Neural cell (in vitro differentiated cells): ENCODE data around the gene NRL. TPM values are rescaled to one million over a fixed set of nuclear protein-coding genes. Genes with fewer than 3 reads are reported as not detected.

Experiments used
- H2AFZ ChIP-seq: fragments of 200-600, 300-800 bp; sonication (generic), shearing (Covaris generic); 2 replicates; pipeline ENCODE4 v1.6.0; 2014; ENCODE audit warnings: low read depth, mild to moderate bottlenecking, antibody characterized with exemption, low read length, moderate library complexity
- H3F3A ChIP-seq: fragments of 200-600 bp; shearing (Covaris generic); 2 replicates; pipeline ENCODE4 v1.6.1; 2016; ENCODE audit warnings: mild to moderate bottlenecking, moderate library complexity, mixed read lengths, antibody characterized with exemption, low read length; ENCODE audit not compliant: insufficient read depth, poor library complexity, severe bottlenecking
- H3K27ac ChIP-seq: fragments of 200-600, 300-800 bp; sonication (generic), shearing (Covaris generic); 2 replicates; pipeline ENCODE4 v1.5.1; 2014; ENCODE audit warnings: mild to moderate bottlenecking, low read length, moderate library complexity
- H3K27me3 ChIP-seq: fragments of 300-800, 200-600 bp; sonication (generic), shearing (Covaris generic); 2 replicates; pipeline ENCODE4 v1.6.0; 2014; ENCODE audit warnings: mild to moderate bottlenecking, low read depth, low read length, moderate library complexity; ENCODE audit not compliant: insufficient read depth
- H3K36me3 ChIP-seq: fragments of 300-800, 200-600 bp; sonication (generic), shearing (Covaris generic); 2 replicates; pipeline ENCODE4 v1.5.1; 2014; ENCODE audit warnings: mild to moderate bottlenecking, antibody characterized with exemption, low read length, moderate library complexity; ENCODE audit not compliant: insufficient read depth
- H3K4me2 ChIP-seq: fragments of 300-800, 200-600 bp; sonication (generic), shearing (Covaris generic); 2 replicates; pipeline ENCODE4 v1.6.0; 2014; ENCODE audit warnings: mild to moderate bottlenecking, low read length
- H3K4me3 ChIP-seq: fragments of 300-800, 200-600 bp; sonication (generic), shearing (Covaris generic); 2 replicates; pipeline ENCODE4 v1.5.1; 2014; ENCODE audit warnings: mild to moderate bottlenecking, low read length, moderate library complexity
- H3K79me2 ChIP-seq: fragments of 200-600 bp; shearing (Covaris generic); replicated peaks from 2 replicates; pipeline ENCODE4 v1.6.0; 2014; ENCODE audit warnings: mild to moderate bottlenecking, low read length, moderate library complexity; ENCODE audit not compliant: insufficient read depth
- H3K9ac ChIP-seq: fragments of 300-800, 200-600 bp; sonication (generic), shearing (Covaris generic); 2 replicates; pipeline ENCODE4 v1.6.1; 2016; ENCODE audit warnings: mild to moderate bottlenecking, low read length, mixed read lengths
- H3K9me2 ChIP-seq: fragments of 200-600 bp; shearing (Covaris generic); 2 replicates; pipeline ENCODE4 v1.6.1; 2016; ENCODE audit warnings: mild to moderate bottlenecking, low read length, mixed read lengths; ENCODE audit not compliant: insufficient read depth
- H3K9me3 ChIP-seq: fragments of 200-600, 300-800 bp; sonication (generic), shearing (Covaris generic); 2 replicates; pipeline ENCODE4 v1.6.1; 2016; ENCODE audit warnings: mild to moderate bottlenecking, mixed run types, low read length, moderate library complexity, mixed read lengths
- H4K20me1 ChIP-seq: fragments of 200-600 bp; shearing (Covaris generic); 2 replicates; pipeline ENCODE4 v1.6.1; 2016; ENCODE audit warnings: mild to moderate bottlenecking, mixed run types; ENCODE audit not compliant: insufficient read depth
- CTCF ChIP-seq: fragments of 450-650 bp; IDR thresholded peaks from 2 replicates; pipeline ENCODE4 v1.5.1; 2014; ENCODE audit warnings: antibody characterized with exemption, mild to moderate bottlenecking, moderate library complexity; ENCODE audit not compliant: poor library complexity, severe bottlenecking
- EP300 ChIP-seq: fragments of 450-650 bp; conservative IDR thresholded peaks from 2 replicates; pipeline ENCODE4 v1.6.1; 2014; ENCODE audit warnings: antibody characterized with exemption, mild to moderate bottlenecking, moderate library complexity; ENCODE audit not compliant: poor library complexity, severe bottlenecking
- EZH2 ChIP-seq: fragments of 200-600, 300-800 bp; shearing (Covaris generic), sonication (generic); IDR thresholded peaks from 2 replicates; pipeline ENCODE4 v1.6.1; 2014; ENCODE audit warnings: antibody characterized with exemption, low read length, borderline replicate concordance, mild to moderate bottlenecking; ENCODE audit not compliant: insufficient read depth, poor library complexity, severe bottlenecking
- MXI1 ChIP-seq: fragments of 450-650 bp; conservative IDR thresholded peaks from 2 replicates; pipeline ENCODE4 v1.6.1; 2014; ENCODE audit warnings: antibody characterized with exemption, mild to moderate bottlenecking; ENCODE audit not compliant: poor library complexity, severe bottlenecking
- POLR2AphosphoS5 ChIP-seq: IDR thresholded peaks from 2 replicates; pipeline ENCODE4 v1.6.1; 2012
- RAD21 ChIP-seq: fragments of 450-650 bp; conservative IDR thresholded peaks from 2 replicates; pipeline ENCODE4 v1.6.1; 2014; ENCODE audit warnings: antibody characterized with exemption, mild to moderate bottlenecking, moderate library complexity
- REST ChIP-seq: IDR thresholded peaks from 2 replicates; pipeline ENCODE4 v1.6.1; 2012; ENCODE audit warnings: borderline replicate concordance
- SMC3 ChIP-seq: fragments of 450-650 bp; conservative IDR thresholded peaks from 2 replicates; pipeline ENCODE4 v1.6.1; 2014; ENCODE audit warnings: antibody characterized with exemption, mild to moderate bottlenecking, moderate library complexity; ENCODE audit not compliant: poor library complexity
- TAF1 ChIP-seq: IDR thresholded peaks from 2 replicates; pipeline ENCODE4 v1.6.1; 2012; ENCODE audit warnings: low read depth
- polyA plus RNA-seq: library from polyadenylated mRNA; depleted of rRNA; stranded (reverse); fragments of >200 nt; gene quantifications from 2 replicates; pipeline ENCODE4 v1.2.3, GENCODE V29; 2014

The NRL gene
- polyA plus RNA-seq, 1 donor from 2014 or later, result 9.5 TPM

- H3K36me3 ChIP-seq, result no peaks in the 10 kb centered on the region
- no peak overlapping the region for H3K27ac ChIP-seq
- H3K27me3 ChIP-seq, result no peaks in the 10 kb centered on the region
- no peak for TF ChIP-seq EZH2
- TF ChIP-seq EP300, result no peak
- no peak for TF ChIP-seq TAF1
- no peak for TF ChIP-seq RAD21
- TF ChIP-seq POLR2AphosphoS5, result no peak
- TF ChIP-seq REST, result no peak
- no peak for TF ChIP-seq MXI1
- TF ChIP-seq SMC3, result no peak
- no peak for TF ChIP-seq CTCF
- no peak overlapping the region for H3K9ac ChIP-seq
- H3K4me2 ChIP-seq, result no peak overlapping the region
- no peaks in the 10 kb centered on the region for H3K9me3 ChIP-seq
- peaks cover 3% of the 10 kb centered on the region for H3F3A ChIP-seq
- H3K4me3 ChIP-seq, result no peak overlapping the region
- H3K9me2 ChIP-seq, result no peaks in the 10 kb centered on the region
- H2AFZ ChIP-seq, result no peak overlapping the region
- no peaks in the 10 kb centered on the region for H4K20me1 ChIP-seq
- H3K79me2 ChIP-seq, result no peaks in the 10 kb centered on the region
Observed at GRCh38 chr14:24074625-24075484, 39.9 kb downstream of the NRL start.

GRCh38 chr14:24072881-24073877 is 41.6 kb downstream of the NRL start:
- no peak overlapping the region for H3K27ac ChIP-seq
- no peak overlapping the region for H3K4me3 ChIP-seq
- no peak overlapping the region for H3K9ac ChIP-seq

More at GRCh38 chr14:24072881-24073877, 41.6 kb downstream of the NRL start:
- H3F3A ChIP-seq, result no peaks in the 10 kb centered on the region
- no peaks in the 10 kb centered on the region for H3K9me3 ChIP-seq
- no peaks in the 10 kb centered on the region for H3K27me3 ChIP-seq
- no peaks in the 10 kb centered on the region for H3K9me2 ChIP-seq
- H3K36me3 ChIP-seq, result no peaks in the 10 kb centered on the region
- no peak overlapping the region for H2AFZ ChIP-seq
- H3K4me2 ChIP-seq, result no peak overlapping the region
- no peak for TF ChIP-seq CTCF
- TF ChIP-seq EZH2, result no peak
- TF ChIP-seq SMC3, result no peak
- TF ChIP-seq MXI1, result no peak
- TF ChIP-seq RAD21, result no peak
- no peak for TF ChIP-seq REST
- no peak for TF ChIP-seq EP300
- no peak for TF ChIP-seq POLR2AphosphoS5
- no peak for TF ChIP-seq TAF1
- H4K20me1 ChIP-seq, result no peaks in the 10 kb centered on the region
- no peaks in the 10 kb centered on the region for H3K79me2 ChIP-seq
